Measurements from ENCODE around the gene MAPKBP1.

MAPKBP1 gene

DNA sequence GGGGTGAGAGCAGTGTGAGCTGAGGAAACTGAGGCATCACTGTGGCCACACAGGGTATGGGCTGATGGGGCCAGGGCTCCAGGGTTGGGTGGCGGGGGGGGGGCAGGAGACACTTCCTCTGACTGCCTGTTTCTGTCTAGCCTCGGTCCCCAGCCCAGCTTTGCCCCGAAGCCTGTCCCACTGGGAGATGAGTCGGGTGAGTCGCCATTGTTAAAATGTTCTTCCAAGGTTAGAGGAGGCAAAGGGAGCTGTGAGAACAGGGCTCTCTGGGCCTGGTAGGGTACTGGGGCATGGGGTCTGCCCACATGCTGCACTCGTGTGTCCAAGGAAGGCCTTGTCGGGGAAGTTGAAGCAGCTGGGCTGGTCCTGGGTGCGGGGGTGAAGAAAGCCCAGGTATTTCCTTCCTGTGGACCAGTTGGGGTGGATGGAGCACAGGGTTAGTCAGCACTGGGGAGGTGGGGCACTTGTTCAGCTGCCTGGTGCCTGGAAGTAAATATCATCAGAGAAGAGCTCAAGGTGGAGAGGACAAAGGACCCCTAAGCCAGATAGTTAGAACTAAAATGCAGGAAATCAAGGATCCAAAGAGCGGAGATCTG lies 45.3 kb downstream of the MAPKBP1 start:
- H2AFZ ChIP-seq (ENCODE audit: low read length): no peak overlapping the region

DNA sequence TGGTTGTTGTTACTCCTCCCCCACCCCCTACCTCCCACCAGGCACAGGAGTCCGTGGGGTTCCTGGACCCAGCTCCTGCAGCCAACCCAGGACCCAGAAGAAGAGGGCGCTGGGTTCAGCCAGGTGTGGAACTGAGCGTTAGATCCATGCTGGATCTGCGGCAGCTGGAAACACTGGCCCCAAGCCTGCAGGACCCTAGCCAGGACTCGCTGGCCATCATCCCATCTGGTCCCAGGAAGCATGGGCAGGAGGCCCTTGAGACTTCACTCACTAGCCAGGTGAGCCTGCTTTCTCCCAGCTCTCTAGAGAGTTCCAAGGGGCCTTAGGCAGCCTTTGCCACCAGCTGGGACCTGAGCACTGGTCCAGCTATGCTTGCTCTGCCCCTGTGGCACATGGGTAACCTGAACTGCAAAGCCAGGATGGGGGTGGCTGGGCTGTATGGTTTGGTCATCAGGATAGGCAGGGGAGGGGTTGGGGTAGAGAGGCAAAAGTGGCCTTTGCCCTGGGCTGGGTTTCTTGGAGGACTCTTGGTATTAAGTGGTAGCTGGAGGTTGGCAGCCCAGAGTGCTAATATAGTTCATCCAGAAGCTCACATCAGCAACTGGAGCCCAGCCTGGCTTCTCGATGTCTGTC lies 46.6 kb downstream of the MAPKBP1 start:
- H3K9me3 ChIP-seq (replicated peaks; ENCODE audit: insufficient read depth, low read length): no peaks in the 10 kb centered on the region
- H3F3A ChIP-seq (ENCODE audit: insufficient read depth, low read length): no peaks in the 10 kb centered on the region
- H3K4me1 ChIP-seq (ENCODE audit: low read length): no peaks in the 10 kb centered on the region
- H3K9me2 ChIP-seq (replicated peaks; ENCODE audit: insufficient read depth, low read length): no peaks in the 10 kb centered on the region
- no peaks in the 10 kb centered on the region for H3K36me3 ChIP-seq (replicated peaks; ENCODE audit: insufficient read depth, low read length)
- no peak for DNase-seq
- H3K4me2 ChIP-seq (ENCODE audit: low read depth, low read length): no peak overlapping the region
- no peak overlapping the region for H3K4me3 ChIP-seq (ENCODE audit: low read length)
- H3K79me2 ChIP-seq (ENCODE audit: low read length): no peaks in the 10 kb centered on the region
- H3K27ac ChIP-seq (ENCODE audit: low read length): no peak overlapping the region
- TF ChIP-seq EZH2phosphoT487 (IDR thresholded peaks at IDR 0.05; ENCODE audit: low read length) (no peak), EZH2 (optimal IDR thresholded peaks at IDR 0.05; ENCODE audit: low read depth, low read length) (no peak)
- TF ChIP-seq, protein P1, sequence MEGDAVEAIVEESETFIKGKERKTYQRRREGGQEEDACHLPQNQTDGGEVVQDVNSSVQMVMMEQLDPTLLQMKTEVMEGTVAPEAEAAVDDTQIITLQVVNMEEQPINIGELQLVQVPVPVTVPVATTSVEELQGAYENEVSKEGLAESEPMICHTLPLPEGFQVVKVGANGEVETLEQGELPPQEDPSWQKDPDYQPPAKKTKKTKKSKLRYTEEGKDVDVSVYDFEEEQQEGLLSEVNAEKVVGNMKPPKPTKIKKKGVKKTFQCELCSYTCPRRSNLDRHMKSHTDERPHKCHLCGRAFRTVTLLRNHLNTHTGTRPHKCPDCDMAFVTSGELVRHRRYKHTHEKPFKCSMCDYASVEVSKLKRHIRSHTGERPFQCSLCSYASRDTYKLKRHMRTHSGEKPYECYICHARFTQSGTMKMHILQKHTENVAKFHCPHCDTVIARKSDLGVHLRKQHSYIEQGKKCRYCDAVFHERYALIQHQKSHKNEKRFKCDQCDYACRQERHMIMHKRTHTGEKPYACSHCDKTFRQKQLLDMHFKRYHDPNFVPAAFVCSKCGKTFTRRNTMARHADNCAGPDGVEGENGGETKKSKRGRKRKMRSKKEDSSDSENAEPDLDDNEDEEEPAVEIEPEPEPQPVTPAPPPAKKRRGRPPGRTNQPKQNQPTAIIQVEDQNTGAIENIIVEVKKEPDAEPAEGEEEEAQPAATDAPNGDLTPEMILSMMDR (IDR thresholded peaks at IDR 0.05; ENCODE audit: low read length): no peak
- H2AFZ ChIP-seq (ENCODE audit: low read length): no peak overlapping the region
- H4K20me1 ChIP-seq (ENCODE audit: insufficient read depth, low read length): no peaks in the 10 kb centered on the region
- no peaks in the 10 kb centered on the region for H3K27me3 ChIP-seq (replicated peaks; ENCODE audit: insufficient read depth, low read length)
- no peak overlapping the region for H3K9ac ChIP-seq (ENCODE audit: low read length)

More for the DNA sequence above, 45.3 kb downstream of the MAPKBP1 start:
- Histone ChIP-seq H3F3A (ENCODE audit: insufficient read depth, low read length) (no peaks in the 10 kb centered on the region), H3K79me2 (ENCODE audit: low read length) (no peaks in the 10 kb centered on the region), H3K4me1 (ENCODE audit: low read length) (no peaks in the 10 kb centered on the region), H3K27ac (ENCODE audit: low read length) (no peak overlapping the region), H3K4me3 (ENCODE audit: low read length) (no peak overlapping the region), H3K9me3 (replicated peaks; ENCODE audit: insufficient read depth, low read length) (no peaks in the 10 kb centered on the region), H4K20me1 (ENCODE audit: insufficient read depth, low read length) (no peaks in the 10 kb centered on the region), H3K36me3 (replicated peaks; ENCODE audit: insufficient read depth, low read length) (no peaks in the 10 kb centered on the region), H3K4me2 (ENCODE audit: low read depth, low read length) (no peak overlapping the region), H3K9me2 (replicated peaks; ENCODE audit: insufficient read depth, low read length) (no peaks in the 10 kb centered on the region), H3K27me3 (replicated peaks; ENCODE audit: insufficient read depth, low read length) (no peaks in the 10 kb centered on the region), H3K9ac (ENCODE audit: low read length) (no peak overlapping the region)
- DNase-seq: no peak
- TF ChIP-seq EZH2 (optimal IDR thresholded peaks at IDR 0.05; ENCODE audit: low read depth, low read length) (no peak), EZH2phosphoT487 (IDR thresholded peaks at IDR 0.05; ENCODE audit: low read length) (no peak)
- TF ChIP-seq, protein P1 (IDR thresholded peaks at IDR 0.05; ENCODE audit: low read length): no peak

DNA sequence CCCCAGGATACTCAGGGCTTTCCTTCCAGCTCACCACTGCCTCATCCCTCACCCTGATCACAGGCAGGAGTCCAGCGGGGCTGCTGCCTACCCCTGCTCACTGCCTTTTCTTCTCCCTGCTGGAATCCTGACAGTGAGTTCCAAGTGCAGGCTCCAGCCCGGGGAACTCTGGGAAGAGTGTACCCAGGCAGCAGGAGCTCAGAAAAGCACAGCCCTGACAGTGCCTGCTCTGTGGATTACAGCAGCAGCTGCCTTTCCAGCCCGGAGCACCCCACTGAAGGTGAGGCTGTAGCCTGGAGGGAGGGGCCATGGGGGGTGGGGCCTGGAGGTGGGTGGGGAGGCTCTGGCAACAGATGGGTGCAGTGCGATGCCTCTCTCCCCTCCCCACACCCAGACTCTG lies 47.5 kb downstream of the MAPKBP1 start:
- no peak for DNase-seq
- Histone ChIP-seq H2AFZ (ENCODE audit: low read length) (no peak overlapping the region), H3K27me3 (replicated peaks; ENCODE audit: insufficient read depth, low read length) (no peaks in the 10 kb centered on the region), H3K79me2 (ENCODE audit: low read length) (no peaks in the 10 kb centered on the region), H3K4me3 (ENCODE audit: low read length) (no peak overlapping the region), H3K27ac (ENCODE audit: low read length) (no peak overlapping the region), H3K9me2 (replicated peaks; ENCODE audit: insufficient read depth, low read length) (no peaks in the 10 kb centered on the region), H3F3A (ENCODE audit: insufficient read depth, low read length) (no peaks in the 10 kb centered on the region), H4K20me1 (ENCODE audit: insufficient read depth, low read length) (no peaks in the 10 kb centered on the region), H3K4me1 (ENCODE audit: low read length) (no peaks in the 10 kb centered on the region), H3K4me2 (ENCODE audit: low read depth, low read length) (no peak overlapping the region), H3K9me3 (replicated peaks; ENCODE audit: insufficient read depth, low read length) (no peaks in the 10 kb centered on the region), H3K9ac (ENCODE audit: low read length) (no peak overlapping the region), H3K36me3 (replicated peaks; ENCODE audit: insufficient read depth, low read length) (no peaks in the 10 kb centered on the region)
- TF ChIP-seq, protein P1 (IDR thresholded peaks at IDR 0.05; ENCODE audit: low read length): no peak
- TF ChIP-seq EZH2 (optimal IDR thresholded peaks at IDR 0.05; ENCODE audit: low read depth, low read length) (no peak), EZH2phosphoT487 (IDR thresholded peaks at IDR 0.05; ENCODE audit: low read length) (no peak)

Data from MM.1S (cell line).